HFFc6 (cell line): ENCODE results near the gene ATP2B2. TPM values are rescaled to one million over a fixed set of nuclear protein-coding genes. Genes with fewer than 3 reads are reported as not detected.
A peak's percentile ranks its signal among the peaks of the same experiment; 100 is the strongest.

Source experiments
- DNase-seq: peaks from one replicate; pipeline ENCODE4 v3.0.0-alpha.2; 2018
- H3K27ac Mint-ChIP-seq: 2 replicates; pipeline ENCODE4 v1.8.0; 2020; ENCODE audit warnings: mild to moderate bottlenecking, mixed read lengths
- H3K27me3 Mint-ChIP-seq: 2 replicates; pipeline ENCODE4 v1.8.0; 2021; ENCODE audit warnings: mild to moderate bottlenecking, moderate library complexity, mixed read lengths; ENCODE audit not compliant: insufficient read depth
- H3K36me3 Mint-ChIP-seq: 2 replicates; pipeline ENCODE4 v1.8.0; 2021; ENCODE audit warnings: low read depth, mixed read lengths
- H3K4me1 Mint-ChIP-seq: 2 replicates; pipeline ENCODE4 v1.8.0; 2020; ENCODE audit warnings: low read depth, mixed read lengths
- H3K4me3 Mint-ChIP-seq: 2 replicates; pipeline ENCODE4 v1.8.0; 2020; ENCODE audit warnings: mild to moderate bottlenecking, moderate library complexity, mixed read lengths
- H3K9me3 Mint-ChIP-seq: 2 replicates; pipeline ENCODE4 v1.8.0; 2020; ENCODE audit warnings: mild to moderate bottlenecking, mixed read lengths
- CTCF ChIP-seq: fragments of 200-600 bp; sonication (generic); IDR thresholded peaks from 2 replicates; pipeline ENCODE4 v1.5.0; 2021; ENCODE audit warnings: antibody characterized with exemption, mild to moderate bottlenecking
- total RNA-seq, 6 experiments: library from RNA; stranded (reverse); fragmentation: NEBNext Ultra II Directional; extraction: Animal tissue kit (Norgen Biotek cat#: 25700); gene quantifications; 2 replicates in 1 of 6; 3 replicates in 5 of 6; pipeline ENCODE4 v1.2.3, GENCODE V29; 2021

Gene ATP2B2
- total RNA-seq, 6 experiments from 2014 or later: not detected

GRCh38 chr3:10381336-10381735 is 124.0 kb downstream of the ATP2B2 start:
- DNase-seq: no peak
- no peaks in the 10 kb centered on the region for H3K36me3 Mint-ChIP-seq

DNA sequence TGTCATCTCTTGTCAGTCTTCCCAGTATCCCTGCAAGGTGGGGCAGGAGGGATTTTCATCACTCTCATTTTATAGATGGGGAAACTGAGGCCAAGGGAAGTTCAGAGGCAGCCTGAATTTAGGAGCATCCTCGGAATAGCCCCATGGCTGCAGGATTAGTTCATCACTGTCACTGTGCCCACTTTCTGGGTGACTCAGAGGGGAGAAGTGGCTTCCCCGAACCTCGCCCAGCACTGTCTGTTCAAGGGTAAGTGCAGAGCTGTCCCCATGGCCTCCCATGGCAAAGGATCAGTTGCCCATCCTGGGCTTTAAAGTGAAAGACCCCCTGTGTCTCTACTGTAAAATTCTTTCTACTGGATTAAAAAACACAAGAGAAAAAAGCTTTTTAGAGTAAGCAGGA is 124.5 kb downstream of the ATP2B2 start:
- H3K4me3 Mint-ChIP-seq: no peak overlapping the region
- peaks cover 28% of the 10 kb centered on the region for H3K27me3 Mint-ChIP-seq
- no peaks in the 10 kb centered on the region; the same call in 1 of the 2 replicates for H3K9me3 Mint-ChIP-seq
- H3K4me1 Mint-ChIP-seq: peaks cover 8% of the 10 kb centered on the region
- DNase-seq: peak; percentile 28
- no peak overlapping the region for H3K27ac Mint-ChIP-seq
- no peaks in the 10 kb centered on the region for H3K36me3 Mint-ChIP-seq
- TF ChIP-seq CTCF: no peak

More at GRCh38 chr3:10381336-10381735, 124.0 kb downstream of the ATP2B2 start:
- peaks cover 8% of the 10 kb centered on the region for H3K4me1 Mint-ChIP-seq
- H3K27me3 Mint-ChIP-seq: peaks cover 27% of the 10 kb centered on the region
- no peak for TF ChIP-seq CTCF
- no peak overlapping the region for H3K4me3 Mint-ChIP-seq
- no peaks in the 10 kb centered on the region; the same call in 1 of the 2 replicates for H3K9me3 Mint-ChIP-seq
- no peak overlapping the region for H3K27ac Mint-ChIP-seq

GRCh38 chr3:10379961-10380360 is 125.4 kb downstream of the ATP2B2 start:
- H3K4me1 Mint-ChIP-seq: peaks cover 8% of the 10 kb centered on the region
- no peak for DNase-seq
- H3K27me3 Mint-ChIP-seq: peaks cover 21% of the 10 kb centered on the region
- no peaks in the 10 kb centered on the region for H3K36me3 Mint-ChIP-seq
- no peak overlapping the region for H3K4me3 Mint-ChIP-seq
- H3K9me3 Mint-ChIP-seq: no peaks in the 10 kb centered on the region
- H3K27ac Mint-ChIP-seq: no peak overlapping the region
- no peak for TF ChIP-seq CTCF

DNA sequence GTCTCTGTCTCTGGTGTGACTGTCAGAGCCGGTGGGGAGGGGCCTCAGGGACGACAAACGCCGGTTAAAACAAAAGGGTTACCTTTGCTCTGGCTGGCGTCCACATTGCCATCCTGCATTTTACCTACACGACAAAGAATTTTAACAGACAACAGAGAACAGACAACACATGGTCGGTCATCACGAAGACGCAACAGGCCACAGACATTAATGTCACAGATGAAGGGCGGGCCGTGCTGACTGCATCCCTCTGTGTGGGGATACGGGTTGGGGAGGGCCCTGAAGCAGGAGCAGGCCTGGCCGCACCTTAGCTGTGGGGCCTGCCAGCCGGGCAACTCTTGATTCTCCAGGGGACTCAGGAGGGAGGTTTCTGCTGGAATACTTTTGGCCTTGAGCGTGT is 126.2 kb downstream of the ATP2B2 start:
- peaks cover 10% of the 10 kb centered on the region for H3K4me1 Mint-ChIP-seq
- H3K27ac Mint-ChIP-seq: no peak overlapping the region
- H3K27me3 Mint-ChIP-seq: peaks cover 21% of the 10 kb centered on the region
- no peaks in the 10 kb centered on the region for H3K36me3 Mint-ChIP-seq
- TF ChIP-seq CTCF: no peak
- no peak for DNase-seq
- H3K4me3 Mint-ChIP-seq: no peak overlapping the region
- no peaks in the 10 kb centered on the region for H3K9me3 Mint-ChIP-seq

- H3K4me3 Mint-ChIP-seq: no peak overlapping the region
- H3K27ac Mint-ChIP-seq: no peak overlapping the region
- TF ChIP-seq CTCF: no peak
- no peaks in the 10 kb centered on the region for H3K9me3 Mint-ChIP-seq
- H3K27me3 Mint-ChIP-seq: peaks cover 17% of the 10 kb centered on the region
- H3K4me1 Mint-ChIP-seq: peaks cover 14% of the 10 kb centered on the region
- no peak for DNase-seq
- H3K36me3 Mint-ChIP-seq: no peaks in the 10 kb centered on the region
These were observed 126.6 kb downstream of the ATP2B2 start for GRCh38 chr3:10378742-10379141.

DNA sequence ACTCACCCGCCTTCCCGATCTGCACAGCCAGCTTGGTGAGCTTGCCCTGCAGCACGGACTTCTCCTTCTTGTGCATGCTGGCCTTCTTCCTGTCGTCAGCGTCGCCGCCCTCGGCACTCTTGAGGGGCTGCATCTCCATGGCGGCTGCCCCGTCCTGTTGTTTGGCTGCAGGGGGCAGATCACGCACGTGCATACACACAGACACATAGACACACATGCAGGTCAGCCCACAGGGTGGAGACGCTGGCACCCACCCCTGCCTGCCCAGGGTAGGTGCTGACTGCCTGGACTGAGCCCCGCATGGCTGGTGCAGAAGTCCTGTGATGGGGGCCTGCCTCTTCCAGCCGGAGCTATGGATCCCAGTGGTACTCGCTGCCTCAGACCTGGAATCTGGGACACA is 127.1 kb downstream of the ATP2B2 start:
- TF ChIP-seq CTCF: no peak
- peaks cover 13% of the 10 kb centered on the region for H3K27me3 Mint-ChIP-seq
- no peak overlapping the region for H3K27ac Mint-ChIP-seq
- peaks cover 17% of the 10 kb centered on the region for H3K4me1 Mint-ChIP-seq
- no peaks in the 10 kb centered on the region for H3K9me3 Mint-ChIP-seq
- H3K4me3 Mint-ChIP-seq: no peak overlapping the region
- no peak for DNase-seq
- H3K36me3 Mint-ChIP-seq: no peaks in the 10 kb centered on the region
